ENCODE results near the gene CCN6.
"Not testable (repeated sequence)": the region's sequence is repeated elsewhere in the genome, so short reads cannot be mapped to it uniquely, and the experiment has no call there.

Gene CCN6

GRCh38 chr6:112030206-112030960 lies 23.5 kb upstream of the CCN6 start:
- DNase-seq (ENCODE audit: low spot score) = no peak

DNA sequence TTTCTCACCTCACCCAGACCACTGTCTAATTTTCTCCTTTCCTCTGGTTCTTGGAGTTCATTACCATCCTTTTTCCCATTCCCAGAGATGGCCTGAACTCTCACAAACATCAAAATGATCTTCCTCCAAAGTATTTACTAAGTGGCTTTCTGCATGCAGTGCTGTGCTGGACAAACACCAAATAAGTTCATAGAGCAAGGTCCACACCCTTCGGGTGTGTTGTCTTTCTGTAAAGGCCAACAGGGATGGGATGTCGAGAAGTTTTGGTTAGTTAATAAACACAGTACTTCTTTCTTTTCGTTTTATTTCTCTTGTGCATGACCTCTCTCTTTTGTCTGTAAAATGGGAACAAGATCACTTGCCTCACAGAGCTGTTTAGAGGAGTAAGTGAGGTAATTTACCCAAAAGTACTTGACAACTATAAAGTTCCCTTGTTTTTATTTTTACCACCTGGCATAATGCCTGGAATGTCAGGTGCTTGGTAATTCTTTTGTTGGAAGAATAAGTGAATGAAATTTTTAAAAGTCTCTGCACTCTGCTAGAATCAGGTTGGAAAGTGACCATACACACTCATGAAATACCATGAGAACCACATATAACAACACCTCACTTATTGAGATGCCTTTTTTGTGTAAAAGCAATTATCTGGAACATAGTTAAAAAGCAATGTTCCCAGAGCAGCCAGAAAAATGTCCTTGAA lies 22.8 kb upstream of the CCN6 start:
- DNase-seq (ENCODE audit: low spot score) = no peak

GRCh38 chr6:112031960-112032359 lies 21.9 kb upstream of the CCN6 start:
- no peak for DNase-seq (ENCODE audit: low spot score)

DNA sequence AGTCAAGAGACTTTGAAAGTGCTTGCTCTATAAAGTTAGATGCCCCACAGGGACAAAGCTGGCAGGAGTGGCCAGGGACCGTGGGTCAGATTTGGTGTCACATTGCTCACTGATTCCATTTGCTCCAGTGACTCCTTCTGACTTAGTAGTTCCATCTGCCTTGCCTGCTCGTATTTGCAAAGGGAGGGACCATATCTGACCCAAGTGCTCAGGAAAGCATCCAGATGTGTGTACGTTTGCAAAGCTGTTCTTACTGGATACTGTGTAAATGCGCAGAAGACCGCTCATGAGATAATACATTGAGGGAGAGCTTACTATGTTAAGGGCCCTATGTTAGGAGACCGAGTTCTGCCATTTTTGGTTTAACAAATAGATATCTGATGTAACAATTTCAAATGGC lies 21.2 kb upstream of the CCN6 start:
- no peak for DNase-seq (ENCODE audit: low spot score)

- DNase-seq (ENCODE audit: low spot score) = no peak
Measured at GRCh38 chr6:112033791-112034615, 19.9 kb upstream of the CCN6 start.

- no peak for DNase-seq (ENCODE audit: low spot score)
Measured at GRCh38 chr6:112034616-112034995, 19.3 kb upstream of the CCN6 start.

DNA sequence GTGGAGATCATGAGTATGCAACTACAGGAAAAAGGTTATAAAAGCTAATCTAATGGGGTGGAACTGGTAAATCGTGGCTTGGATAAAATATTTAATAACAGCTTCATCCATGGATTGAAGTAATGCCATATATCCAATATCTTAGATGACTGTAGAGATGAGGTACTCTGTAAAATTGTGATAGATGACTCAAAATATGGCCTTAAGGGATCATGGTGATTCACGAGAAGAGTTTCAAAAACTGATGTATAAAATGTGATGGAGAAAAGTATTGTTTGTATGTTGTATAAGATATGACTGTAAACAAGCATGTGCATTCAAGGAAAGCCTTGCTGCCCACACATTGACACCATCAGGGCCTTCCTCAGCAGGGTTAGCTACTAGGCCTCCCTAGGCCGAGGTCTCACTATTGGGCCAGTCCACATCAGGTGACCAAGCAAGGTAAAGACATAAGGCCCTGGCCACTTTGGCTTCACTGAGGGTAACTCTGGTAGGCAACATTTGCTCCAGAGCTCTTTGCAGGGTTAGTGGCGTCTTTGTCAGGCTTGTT lies 17.7 kb upstream of the CCN6 start:
- no peak for DNase-seq (ENCODE audit: low spot score)

DNA sequence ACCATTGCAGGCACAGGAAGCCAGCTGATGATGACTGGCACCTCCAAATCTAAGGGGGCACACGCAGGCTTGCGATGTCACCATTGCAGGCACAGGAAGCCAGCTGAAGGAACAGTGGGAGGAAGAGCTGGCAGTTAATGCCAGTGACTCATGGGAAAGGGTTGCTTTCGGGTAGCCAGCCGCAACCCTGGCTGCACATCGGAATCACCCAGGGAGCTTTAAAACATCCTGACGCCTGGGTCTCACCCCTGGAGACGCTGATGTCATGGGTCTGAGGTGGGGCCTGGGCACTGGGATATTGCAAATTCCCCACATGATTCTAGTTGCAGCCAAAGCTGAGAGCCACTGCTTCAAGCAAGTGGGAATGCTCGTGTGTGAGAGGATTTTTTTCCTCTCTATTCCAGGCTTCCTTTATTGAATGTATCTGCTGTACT lies 16.1 kb upstream of the CCN6 start:
- peak; percentile 99 for DNase-seq (ENCODE audit: low spot score)

DNA sequence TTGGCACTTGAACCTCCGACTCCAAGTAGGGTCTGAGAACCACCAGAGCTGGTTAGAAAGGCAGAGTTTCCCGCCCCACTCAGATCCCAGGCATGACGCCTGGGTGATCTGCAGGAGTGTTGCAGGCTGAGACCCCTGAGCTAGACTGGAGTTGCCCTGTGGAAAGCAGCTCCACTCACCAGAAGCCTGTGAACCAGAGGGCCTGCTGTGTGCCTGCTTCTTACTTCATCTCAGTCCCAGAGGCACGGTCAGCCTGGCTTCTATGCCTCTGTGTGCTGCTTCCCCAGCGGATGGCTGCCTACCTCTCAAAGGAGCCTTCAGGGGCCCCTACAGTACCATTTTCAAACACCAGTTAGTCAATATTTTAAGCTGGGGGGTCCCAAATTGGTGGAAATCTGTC lies 15.6 kb upstream of the CCN6 start:
- DNase-seq (ENCODE audit: low spot score) = no peak

DNA sequence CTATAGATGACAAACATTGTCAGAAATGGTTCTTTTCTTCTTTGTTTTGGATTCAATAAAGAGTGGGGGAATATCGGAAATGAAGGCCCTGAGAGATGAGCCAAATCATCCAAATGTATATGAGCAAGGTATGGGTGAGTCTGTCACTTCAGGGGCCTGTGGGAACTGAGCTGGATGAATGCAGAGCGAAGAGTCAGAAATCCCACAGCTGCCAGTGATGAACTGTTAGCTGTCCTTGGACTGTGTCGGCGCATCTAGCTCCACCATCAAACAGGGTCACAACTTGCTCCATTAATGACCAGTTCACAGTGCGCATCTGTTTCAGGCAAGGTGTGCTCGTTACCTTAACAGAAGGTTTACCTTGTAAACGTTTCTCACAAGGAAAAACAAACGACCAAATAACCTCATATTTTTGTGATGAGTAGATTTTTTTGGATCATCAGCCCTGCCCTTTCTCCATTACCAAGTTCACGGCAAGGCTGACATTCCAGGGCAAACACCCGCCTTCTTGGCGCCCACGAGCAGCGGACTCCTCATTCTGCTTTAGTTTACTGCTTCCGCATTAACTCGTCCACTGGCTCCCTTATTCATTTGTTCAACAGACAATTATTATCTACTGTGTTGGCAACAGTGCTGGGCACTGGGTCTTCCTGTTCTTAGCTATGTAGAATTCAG lies 15.0 kb upstream of the CCN6 start:
- no peak for DNase-seq (ENCODE audit: low spot score)

DNA sequence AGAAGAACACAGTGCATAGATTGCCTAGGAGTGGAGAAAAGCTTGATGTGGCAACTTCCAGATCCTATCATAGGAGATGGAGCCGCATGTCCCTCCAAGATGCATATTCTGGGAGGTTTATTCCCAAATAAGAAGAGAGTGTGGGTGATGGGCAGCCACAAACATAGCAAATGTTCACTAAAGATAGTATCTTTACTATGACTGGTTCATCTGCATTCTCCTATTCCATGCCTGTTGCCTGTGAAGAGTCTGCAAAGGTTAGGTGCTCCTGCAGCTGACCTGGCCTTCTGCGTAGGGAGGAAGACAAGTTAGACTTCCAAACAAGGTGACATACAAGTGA lies 14.5 kb upstream of the CCN6 start:
- no peak for DNase-seq (ENCODE audit: low spot score)

DNA sequence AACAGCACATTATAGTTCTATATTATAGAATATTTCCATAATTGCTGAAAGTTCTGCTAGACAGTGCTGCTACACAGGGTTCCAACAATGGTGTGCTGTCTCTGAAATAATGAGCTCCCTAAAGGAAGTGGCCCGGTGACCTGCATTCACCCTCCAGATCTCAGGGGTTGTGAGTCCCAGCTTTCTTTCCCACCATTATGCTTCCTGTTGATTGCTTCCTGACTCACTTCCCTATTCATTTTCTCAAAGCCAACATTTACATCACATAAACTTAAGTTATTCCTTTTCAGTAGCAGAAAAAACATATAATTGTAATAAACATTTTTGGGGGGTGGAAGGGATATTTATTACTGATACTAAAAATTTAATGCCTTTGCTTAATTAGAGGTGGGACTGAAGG lies 12.9 kb upstream of the CCN6 start:
- DNase-seq (ENCODE audit: low spot score) = peak; percentile 86

DNA sequence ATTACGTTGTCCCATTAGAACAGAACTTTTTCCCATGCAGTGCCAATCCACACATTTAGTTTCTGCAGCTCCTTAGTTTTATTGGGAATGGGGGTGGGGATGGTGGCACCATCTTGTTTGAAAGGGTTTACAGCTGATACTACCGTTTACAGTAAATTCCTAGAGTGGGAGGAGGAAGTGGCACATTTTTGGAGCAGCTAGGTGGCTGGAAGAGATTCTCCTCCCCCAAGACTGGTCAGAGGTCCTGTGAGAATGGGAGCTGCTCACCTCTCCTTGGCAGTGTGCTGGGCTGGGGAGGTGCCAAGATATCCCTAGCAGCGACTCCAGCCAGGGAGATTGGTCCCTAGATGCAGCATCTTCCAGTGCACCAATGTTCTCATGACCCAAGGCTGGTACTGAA lies 12.4 kb upstream of the CCN6 start:
- DNase-seq (ENCODE audit: low spot score) = peak; percentile 61

- DNase-seq (ENCODE audit: low spot score) = peak; percentile 92
Measured at GRCh38 chr6:112043032-112044007, 10.6 kb upstream of the CCN6 start.

DNA sequence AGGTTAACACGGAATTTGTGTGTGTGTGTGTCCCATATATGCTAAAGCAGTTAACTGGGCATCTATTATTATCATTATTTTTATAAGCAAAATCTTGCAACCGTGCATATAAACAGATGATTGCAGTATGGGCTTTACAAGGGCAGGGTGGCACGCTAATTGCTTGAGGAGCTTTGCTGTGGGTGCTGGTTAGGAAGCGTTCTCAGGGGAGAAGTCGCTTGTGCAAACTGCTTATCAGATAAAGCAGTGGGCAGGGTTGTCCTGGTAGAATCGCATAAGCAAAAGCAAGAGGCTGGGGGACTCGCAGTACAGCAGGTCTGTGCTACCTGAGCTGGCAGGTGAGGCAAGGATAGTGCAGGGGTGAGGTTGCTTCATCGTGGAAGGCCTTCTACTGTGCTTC lies 9.7 kb upstream of the CCN6 start:
- no peak for DNase-seq (ENCODE audit: low spot score)

DNA sequence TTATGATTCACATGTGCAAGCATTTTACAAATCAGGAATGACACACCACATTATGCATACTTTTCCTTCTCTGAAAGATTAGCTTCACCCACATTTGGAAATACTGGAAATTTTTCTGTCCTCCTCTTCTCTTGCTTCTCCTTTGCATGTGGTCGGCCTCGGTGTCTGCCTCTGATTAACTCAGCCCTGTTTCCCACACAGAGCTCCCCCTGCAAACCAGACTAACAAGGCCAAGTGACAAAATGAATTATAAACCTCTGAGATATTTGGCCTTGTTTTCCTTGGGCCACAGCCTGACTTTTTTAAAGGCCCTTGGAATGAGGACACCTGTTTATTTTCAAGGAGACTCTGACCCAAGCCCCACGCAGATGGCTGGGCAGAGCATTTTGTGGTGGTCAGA lies 9.0 kb upstream of the CCN6 start:
- DNase-seq (ENCODE audit: low spot score) = no peak

DNA sequence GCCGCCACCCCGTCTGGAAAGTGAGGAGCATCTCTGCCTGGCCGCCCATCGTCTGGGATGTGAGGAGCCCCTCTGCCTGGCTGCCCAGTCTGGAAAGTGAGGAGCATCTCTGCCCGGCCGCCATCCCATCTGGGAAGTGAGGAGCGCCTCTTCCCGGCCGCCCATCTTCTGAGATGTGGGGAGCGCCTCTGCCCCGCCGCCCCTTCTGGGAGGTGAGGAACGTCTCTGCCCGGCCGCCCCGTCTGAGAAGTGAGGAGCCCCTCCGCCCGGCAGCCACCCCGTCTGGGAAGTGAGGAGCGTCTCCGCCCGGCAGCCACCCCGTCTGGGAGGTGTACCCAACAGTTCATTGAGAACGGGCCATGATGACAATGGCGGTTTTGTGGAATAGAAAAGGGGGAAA lies 6.4 kb upstream of the CCN6 start:
- not testable (repeated sequence) for DNase-seq (ENCODE audit: low spot score)

DNA sequence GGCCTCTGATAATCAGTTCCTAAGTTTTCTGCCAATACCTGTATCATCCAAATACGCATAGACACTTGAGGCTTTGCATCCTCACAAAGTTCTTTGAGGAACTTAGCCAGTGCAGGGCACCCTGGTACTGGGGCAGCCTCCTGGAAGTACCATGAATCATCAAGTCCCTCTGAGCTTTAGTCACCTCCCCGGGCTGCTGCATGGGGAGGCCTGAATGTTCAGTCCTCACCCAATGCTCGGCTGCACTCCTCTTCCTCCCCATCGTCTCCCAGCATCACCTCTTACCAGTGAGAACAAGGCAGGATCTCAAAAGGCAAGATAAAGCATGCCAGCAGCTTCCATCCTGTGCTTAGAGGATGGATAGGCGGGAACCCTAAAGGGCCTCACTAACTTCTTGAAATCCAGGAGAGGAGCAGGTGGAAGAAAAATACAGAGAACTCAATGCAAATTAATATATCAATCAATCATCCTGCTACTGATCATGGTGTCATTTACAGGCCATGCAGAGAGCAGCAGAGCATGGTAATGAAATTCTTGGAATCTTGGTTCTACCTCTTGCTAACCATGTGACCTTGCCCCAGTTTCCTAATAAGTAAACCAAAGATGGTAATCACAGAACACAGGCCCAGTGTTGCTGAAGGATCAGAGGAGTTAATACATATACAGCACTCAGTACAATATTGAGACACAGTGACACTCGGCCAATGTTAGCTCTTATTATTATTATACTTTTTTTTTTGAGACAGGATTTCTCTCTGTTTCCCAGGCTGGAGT lies 4.7 kb upstream of the CCN6 start:
- no peak for DNase-seq (ENCODE audit: low spot score)

- no peak for DNase-seq (ENCODE audit: low spot score)
Measured at GRCh38 chr6:112049996-112050395, 3.9 kb upstream of the CCN6 start.

DNA sequence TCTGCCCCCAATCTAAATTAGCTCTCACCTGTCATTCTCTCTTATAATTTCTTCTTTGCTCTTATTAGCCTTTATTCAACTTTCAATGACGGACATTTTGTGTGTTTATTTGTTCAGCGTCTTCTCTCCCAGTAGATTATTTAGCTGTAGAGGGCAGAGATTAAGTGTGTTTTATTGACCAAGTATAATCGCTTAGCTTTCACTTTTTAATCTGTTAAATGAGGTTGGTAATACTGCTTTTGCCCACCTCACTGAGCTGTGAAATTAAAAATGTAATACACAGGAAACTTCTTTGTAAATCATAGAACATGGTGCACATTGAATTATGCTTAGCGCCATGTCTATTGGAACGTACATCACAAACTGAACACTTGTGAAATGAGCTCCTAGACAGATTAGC lies 3.5 kb upstream of the CCN6 start:
- DNase-seq (ENCODE audit: low spot score) = no peak
